HG02642 (cell line): ENCODE results near the gene MAPRE3.
"Not testable (repeated sequence)": the region's sequence is repeated elsewhere in the genome, so short reads cannot be mapped to it uniquely, and the experiment has no call there.

Experiments used
- ATAC-seq: cut with Tn5 transposase; IDR thresholded peaks from one replicate; pipeline ENCODE4 v1.9.1; 2021; ENCODE audit warnings: mild to moderate bottlenecking; ENCODE audit not compliant: unreplicated experiment, poor library complexity

Gene MAPRE3

GRCh38 chr2:26970244-26970927 lies at the start of gene MAPRE3:
Gene MAPRE3, plus strand, starts transcription at chr2:26970637. Its CDS starts 51,582 bp downstream, at chr2:27022219.
- ATAC-seq, result peak; percentile 87

DNA sequence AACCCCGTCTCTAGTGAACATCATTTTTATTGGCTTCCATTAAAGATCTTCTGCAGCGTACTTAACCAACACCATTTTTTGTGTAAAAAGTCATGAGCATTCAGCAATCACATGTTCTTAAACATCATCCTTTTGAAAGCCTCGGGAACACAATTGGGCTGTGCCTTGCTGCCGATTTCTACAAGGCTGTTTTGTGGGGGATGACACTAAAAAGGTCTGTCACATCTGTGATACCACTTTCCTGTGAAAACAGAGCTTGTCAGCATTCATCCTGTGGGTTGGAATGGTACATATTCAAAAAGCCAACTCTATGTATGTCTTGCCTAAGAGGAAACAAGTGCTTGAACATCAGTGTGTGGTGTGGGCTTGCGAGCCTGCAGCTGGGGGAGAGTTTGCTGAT lies 49.1 kb upstream of the MAPRE3 start:
- no peak for ATAC-seq

GRCh38 chr2:26922405-26923188 lies 47.8 kb upstream of the MAPRE3 start:
- ATAC-seq, result no peak

- not testable (repeated sequence) for ATAC-seq
Observed at GRCh38 chr2:26923189-26923466, 47.3 kb upstream of the MAPRE3 start.

GRCh38 chr2:26924731-26925099 lies 45.7 kb upstream of the MAPRE3 start:
- no peak for ATAC-seq

GRCh38 chr2:26925100-26925791 lies 45.2 kb upstream of the MAPRE3 start:
- no peak for ATAC-seq

DNA sequence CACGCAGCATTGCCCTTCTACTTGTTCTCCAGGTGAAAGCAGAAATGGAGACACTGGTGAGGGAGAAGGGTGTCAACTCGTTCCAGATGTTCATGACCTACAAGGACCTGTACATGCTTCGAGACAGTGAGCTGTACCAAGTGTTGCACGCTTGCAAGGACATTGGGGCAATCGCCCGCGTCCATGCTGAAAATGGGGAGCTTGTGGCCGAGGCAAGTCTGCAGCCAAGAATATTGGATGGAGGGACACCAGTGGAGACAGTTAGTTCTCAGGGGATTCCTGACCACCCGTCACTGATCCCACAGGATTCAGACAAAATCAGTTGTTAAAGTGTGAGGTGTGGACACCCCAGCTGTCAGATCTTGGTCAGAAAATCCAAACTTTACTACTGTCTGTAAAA lies 43.2 kb upstream of the MAPRE3 start:
- ATAC-seq, result no peak

GRCh38 chr2:26932974-26933373 lies 37.5 kb upstream of the MAPRE3 start:
- ATAC-seq, result no peak

GRCh38 chr2:26933431-26934334 lies 36.8 kb upstream of the MAPRE3 start:
- ATAC-seq, result no peak

DNA sequence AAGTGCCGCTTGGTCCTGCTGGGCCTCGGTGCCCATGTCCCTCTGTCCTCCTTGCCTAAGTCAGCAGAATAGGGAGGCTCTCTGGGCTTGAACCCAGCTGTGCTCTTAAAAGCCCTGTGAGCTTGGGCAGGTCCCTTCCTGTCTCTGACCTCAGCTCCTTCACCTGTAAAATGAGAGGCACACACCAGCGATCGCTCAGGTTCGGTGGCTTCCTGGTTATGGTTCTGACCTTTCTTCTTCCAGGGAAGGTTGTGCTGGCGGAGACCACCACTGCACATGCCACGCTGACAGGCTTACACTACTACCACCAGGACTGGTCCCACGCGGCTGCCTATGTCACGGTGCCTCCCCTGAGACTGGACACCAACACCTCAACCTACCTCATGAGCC lies 36.1 kb upstream of the MAPRE3 start:
- no peak for ATAC-seq

DNA sequence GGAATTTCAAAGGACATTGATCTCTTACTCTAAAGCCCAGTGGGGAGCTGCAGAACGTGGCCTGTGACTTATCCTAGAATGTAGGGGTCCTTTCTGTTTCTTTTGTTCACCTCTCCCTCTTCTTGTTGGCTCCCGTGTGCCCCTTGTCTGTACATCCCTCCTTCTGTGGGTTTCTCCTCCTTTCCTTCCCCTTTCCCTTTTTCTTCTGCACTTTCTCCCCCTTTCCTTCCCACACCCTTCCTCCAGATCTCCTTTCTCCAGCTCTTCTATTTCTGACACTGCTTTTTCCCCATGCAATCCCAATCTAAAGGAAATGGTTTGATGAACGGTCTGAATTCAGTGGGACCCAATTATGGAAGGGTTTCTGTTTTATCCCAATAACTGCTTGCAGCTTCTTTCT lies 35.5 kb upstream of the MAPRE3 start:
- ATAC-seq, result no peak

- no peak for ATAC-seq
Observed at GRCh38 chr2:26936855-26937254, 33.6 kb upstream of the MAPRE3 start.

DNA sequence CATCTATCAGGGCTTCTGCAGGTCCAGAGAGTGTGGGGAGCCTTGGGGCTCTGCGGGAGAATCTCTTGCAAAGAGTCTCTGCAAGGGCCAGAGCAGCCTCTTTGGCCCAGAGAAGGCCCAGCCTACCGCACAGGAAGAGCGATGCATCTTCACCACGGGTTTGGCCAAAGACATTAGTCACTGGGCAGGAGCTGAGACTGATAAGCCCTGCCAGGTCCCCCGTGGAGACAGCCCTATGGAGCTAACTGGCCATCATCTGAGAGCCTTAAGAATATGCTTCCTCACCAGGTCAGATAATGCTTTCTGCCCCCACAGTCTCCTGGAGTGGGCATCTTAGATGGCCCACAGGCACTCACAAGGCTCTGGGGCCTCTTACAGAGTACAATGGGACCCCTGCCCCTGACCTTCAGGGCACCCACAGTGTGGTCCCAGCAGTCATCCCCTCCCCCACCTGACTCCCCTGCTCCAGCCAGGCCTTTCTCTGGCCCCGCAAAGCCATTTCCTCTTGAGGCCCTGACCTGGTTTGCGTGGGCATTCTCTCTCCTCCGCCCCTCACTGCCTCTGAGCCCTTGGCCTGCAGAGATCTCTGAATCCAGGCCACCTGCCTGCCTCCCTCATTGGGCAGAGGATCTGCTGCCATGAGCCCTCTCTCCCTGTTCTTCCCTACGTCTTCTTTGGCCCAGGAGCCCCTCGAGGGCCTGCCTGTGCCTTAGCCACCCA lies 31.9 kb upstream of the MAPRE3 start:
- ATAC-seq, result no peak

- no peak for ATAC-seq
Observed at GRCh38 chr2:26940001-26940400, 30.4 kb upstream of the MAPRE3 start.

- no peak for ATAC-seq
Observed at GRCh38 chr2:26941486-26941885, 29.0 kb upstream of the MAPRE3 start.

- no peak for ATAC-seq
Observed at GRCh38 chr2:26942543-26943295, 27.7 kb upstream of the MAPRE3 start.

DNA sequence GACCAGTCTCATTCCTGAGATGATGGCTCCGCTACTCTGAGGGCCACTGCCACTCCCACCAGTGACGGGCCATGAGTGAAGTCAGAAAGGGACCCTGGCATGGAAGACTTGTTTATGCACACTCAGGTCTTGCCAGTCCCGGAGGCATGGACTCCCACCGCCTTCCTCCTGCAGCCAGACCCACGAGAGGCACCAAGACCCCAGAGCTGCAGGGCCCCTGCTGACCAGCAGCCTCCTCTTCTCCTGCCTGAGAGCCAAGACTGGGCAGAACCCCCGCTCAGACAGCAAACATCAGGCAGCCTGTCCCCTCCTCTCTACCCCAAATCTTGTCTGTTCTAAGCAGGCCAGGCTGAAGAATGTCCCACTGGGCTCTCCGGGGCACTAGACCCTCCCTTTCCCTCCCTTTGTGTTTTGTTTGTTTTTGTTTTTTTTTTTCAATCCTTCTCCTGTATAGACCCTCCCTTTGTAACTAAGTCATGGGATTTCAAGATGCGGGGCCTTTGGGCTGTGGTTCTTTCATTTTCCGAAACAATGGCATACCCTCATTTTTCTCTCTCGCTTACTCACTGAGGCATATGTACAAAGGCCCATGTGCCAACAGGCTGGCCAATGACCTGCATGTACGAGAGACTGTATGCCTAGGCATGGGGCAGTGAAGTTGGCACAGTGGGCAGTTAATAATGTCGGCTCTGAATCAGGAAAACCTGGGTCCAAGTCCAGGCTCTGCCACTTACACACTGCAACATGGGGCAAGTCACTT lies 24.3 kb upstream of the MAPRE3 start:
- no peak for ATAC-seq
